Head of caudate nucleus (tissue), 42 donors: ENCODE measurements around the gene THG1L.
A peak's percentile ranks its signal among the peaks of the same experiment; 100 is the strongest.

Source experiments
- DNase-seq, 42 donors: peaks; one replicate each; pipeline versions ENCODE4 v3.0.0 to v3.0.0-alpha.2; 2020 to 2021; ENCODE audit warnings: mixed read lengths in 7 of 42
- intact Hi-C: fragments of 100-400 bp; cut with DNase I; formaldehyde crosslinking; loops from one replicate; pipeline ENCODE4 v1.15.0; 2022

Gene THG1L

GRCh38 chr5:157747766-157748700 lies 16.8 kb downstream of the THG1L start:
- DNase-seq: no peak
- intact Hi-C loops: loop anchor here (10.0 kb wide), 1 partner anchor 493 kb away; no protein-coding TSS in a partner anchor

- intact Hi-C loops: loop anchor here (10.0 kb wide), 1 partner anchor 494 kb away; no protein-coding TSS in a partner anchor
- DNase-seq: peak in 25 of 42 donors; percentile 15 to 79 (median 42)
These were observed 17.7 kb downstream of the THG1L start for GRCh38 chr5:157748760-157749461.

GRCh38 chr5:157749462-157749799 lies 18.2 kb downstream of the THG1L start:
- no peak for DNase-seq
- intact Hi-C loops: loop anchor here (10.0 kb wide), 1 partner anchor 495 kb away; no protein-coding TSS in a partner anchor

GRCh38 chr5:157750320-157750719 lies 19.1 kb downstream of the THG1L start:
- intact Hi-C loops: no loop called here
- no peak for DNase-seq

GRCh38 chr5:157756122-157756521 lies 24.9 kb downstream of the THG1L start:
- DNase-seq: no peak
- intact Hi-C loops: no loop called here

GRCh38 chr5:157758706-157759105 lies 27.5 kb downstream of the THG1L start:
- intact Hi-C loops: no loop called here
- DNase-seq: no peak

GRCh38 chr5:157761690-157762621 lies 30.7 kb downstream of the THG1L start:
- DNase-seq: peak in 19 of 42 donors; percentile 8 to 68 (median 42)
- intact Hi-C loops: no loop called here

- intact Hi-C loops: no loop called here
- DNase-seq: peak in 1 of 42 donors; percentile 31
These were observed 33.3 kb downstream of the THG1L start for GRCh38 chr5:157764531-157764930.

GRCh38 chr5:157766442-157766841 lies 35.2 kb downstream of the THG1L start:
- no peak for DNase-seq
- intact Hi-C loops: no loop called here

GRCh38 chr5:157766902-157767301 lies 35.7 kb downstream of the THG1L start:
- intact Hi-C loops: no loop called here
- no peak for DNase-seq

- intact Hi-C loops: no loop called here
These were observed 36.5 kb downstream of the THG1L start for GRCh38 chr5:157767689-157768088.

GRCh38 chr5:157770665-157771064 lies 39.4 kb downstream of the THG1L start:
- intact Hi-C loops: no loop called here
- DNase-seq: no peak

More at GRCh38 chr5:157767689-157768088, 36.5 kb downstream of the THG1L start:
- DNase-seq: no peak

- intact Hi-C loops: no loop called here
- no peak for DNase-seq
These were observed 40.9 kb downstream of the THG1L start for GRCh38 chr5:157772127-157772526.

- intact Hi-C loops: no loop called here
- DNase-seq: no peak
These were observed 47.0 kb downstream of the THG1L start for GRCh38 chr5:157778121-157778805.

GRCh38 chr5:157779221-157779620 lies 48.0 kb downstream of the THG1L start:
- DNase-seq: no peak
- intact Hi-C loops: no loop called here

GRCh38 chr5:157785801-157786200 lies 54.6 kb downstream of the THG1L start:
- intact Hi-C loops: no loop called here
- DNase-seq: no peak
